ENCODE data around the gene IPCEF1. TPM values are rescaled to one million over a fixed set of nuclear protein-coding genes. Genes with fewer than 3 reads are reported as not detected.
"Not testable (repeated sequence)": the region's sequence is repeated elsewhere in the genome, so short reads cannot be mapped to it uniquely, and the experiment has no call there.

The IPCEF1 gene
- polyA plus RNA-seq, 2 of the 4 experiments (the other 2 are of a cell fraction): 0.01 TPM; not detected in 1

DNA sequence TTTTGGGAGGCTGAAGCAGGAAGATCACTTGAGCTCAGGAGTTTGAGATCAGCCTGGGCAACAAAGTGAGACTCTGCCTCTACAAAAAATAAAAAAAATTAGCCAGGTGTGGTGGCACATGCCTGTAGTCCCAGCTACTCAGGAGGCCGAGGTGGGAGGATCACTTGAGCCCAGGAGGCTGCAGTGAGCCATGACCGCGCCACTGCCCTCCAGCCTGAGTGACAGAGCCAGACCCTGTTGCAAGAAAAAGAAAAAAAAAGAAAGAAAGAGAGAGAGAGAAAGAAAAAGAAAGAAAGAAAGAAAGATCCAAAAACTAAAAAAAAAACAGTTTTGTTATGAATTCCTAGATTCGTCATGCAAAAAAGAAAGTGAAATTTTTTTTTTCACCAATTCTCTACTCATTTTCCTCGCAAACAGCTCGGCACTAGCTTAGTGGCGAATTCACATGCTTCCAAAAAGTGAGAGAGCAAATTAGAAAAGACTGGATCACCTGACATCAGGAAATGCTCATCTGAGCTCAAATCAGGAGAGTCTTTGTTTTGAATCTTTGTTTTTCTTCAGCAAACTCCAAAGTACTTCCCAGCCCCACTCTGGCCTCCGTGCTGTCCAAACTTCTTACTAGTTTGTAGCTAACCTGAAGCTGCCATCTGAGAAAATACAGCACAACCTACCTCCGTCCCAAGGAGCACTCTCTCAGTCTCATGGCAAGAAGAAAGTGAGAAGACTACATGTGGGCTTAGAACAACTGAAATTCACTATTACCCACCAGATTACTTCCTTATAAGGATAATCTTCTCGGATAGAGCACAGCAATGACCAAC lies 27.0 kb downstream of the IPCEF1 start:
- ChIA-PET POLR2A (no interaction called here), CTCF (interaction anchor here (0.7 to 1.5 kb wide), 2 partner anchors 41 to 52 kb away, joined by 4 read pairs; no protein-coding TSS in a partner anchor)
- Histone ChIP-seq H3K9me3 (no peaks in the 10 kb centered on the region), H3K4me2 (no peak overlapping the region), H3K4me3 (no peak overlapping the region), H3K27ac (no peak overlapping the region), H3K4me1 (no peaks in the 10 kb centered on the region)
- DNase-seq (ENCODE audit: low read depth in 1 of 2, low spot score in 1 of 2) (no peak), ATAC-seq (no peak), FAIRE-seq (no peak)
- 71% methylated on average over 10 of the region's 10 CpGs for WGBS (ENCODE audit: missing lambda C conversion rate)
- TF ChIP-seq, protein P1, sequence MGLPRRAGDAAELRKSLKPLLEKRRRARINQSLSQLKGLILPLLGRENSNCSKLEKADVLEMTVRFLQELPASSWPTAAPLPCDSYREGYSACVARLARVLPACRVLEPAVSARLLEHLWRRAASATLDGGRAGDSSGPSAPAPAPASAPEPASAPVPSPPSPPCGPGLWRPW (IDR thresholded peaks at IDR 0.05): no peak
- no peak for TF ChIP-seq FOSB (CRISPR knock-in tag; IDR thresholded peaks at IDR 0.05)

DNA sequence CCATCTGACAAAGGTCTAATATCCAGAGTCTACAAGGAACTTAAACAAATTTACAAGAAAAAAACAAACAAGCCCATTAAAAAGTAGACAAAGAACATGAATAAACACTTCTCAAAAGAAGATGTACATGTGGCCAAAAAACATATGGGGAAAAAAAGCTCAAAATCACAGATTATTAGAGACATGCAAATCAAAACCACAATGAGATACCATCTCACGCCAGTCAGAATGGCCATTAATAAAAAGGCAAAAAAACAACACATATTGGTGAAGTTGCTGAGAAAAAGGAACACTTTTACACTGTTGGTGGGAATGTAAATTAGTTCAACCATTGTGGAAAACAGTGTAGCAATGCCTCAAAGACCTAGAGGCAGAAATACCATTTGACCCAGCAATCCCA lies 29.3 kb downstream of the IPCEF1 start:
- FAIRE-seq; H3K4me3 ChIP-seq; DNase-seq (ENCODE audit: low read depth in 1 of 2, low spot score in 1 of 2); POLR2A ChIA-PET; H3K4me1 ChIP-seq; ATAC-seq; H3K27ac ChIP-seq; H3K9me3 ChIP-seq; CTCF ChIA-PET; H3K4me2 ChIP-seq: not testable (repeated sequence)
- WGBS (ENCODE audit: missing lambda C conversion rate): 84% methylated on average over 1 of the region's 1 CpG

DNA sequence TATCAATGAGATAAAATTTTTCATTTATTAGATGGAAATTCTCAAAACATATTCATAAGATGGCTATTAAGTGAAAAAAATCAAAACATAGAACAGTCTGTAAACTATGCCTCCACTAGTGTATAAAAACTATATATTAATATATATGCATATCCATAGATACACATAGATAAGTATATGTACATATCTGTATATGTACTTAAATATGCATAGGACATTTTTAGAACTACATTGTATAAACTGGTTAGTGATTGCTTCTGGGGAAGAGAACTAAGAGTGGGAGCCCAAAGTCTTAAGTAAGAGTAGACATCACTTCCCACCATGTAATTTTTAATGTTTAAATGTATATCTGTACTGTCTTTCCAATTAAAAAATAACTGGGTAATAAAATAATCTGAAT lies 31.5 kb downstream of the IPCEF1 start:
- H3K9me3 ChIP-seq: no peaks in the 10 kb centered on the region
- TF ChIP-seq, protein P2, sequence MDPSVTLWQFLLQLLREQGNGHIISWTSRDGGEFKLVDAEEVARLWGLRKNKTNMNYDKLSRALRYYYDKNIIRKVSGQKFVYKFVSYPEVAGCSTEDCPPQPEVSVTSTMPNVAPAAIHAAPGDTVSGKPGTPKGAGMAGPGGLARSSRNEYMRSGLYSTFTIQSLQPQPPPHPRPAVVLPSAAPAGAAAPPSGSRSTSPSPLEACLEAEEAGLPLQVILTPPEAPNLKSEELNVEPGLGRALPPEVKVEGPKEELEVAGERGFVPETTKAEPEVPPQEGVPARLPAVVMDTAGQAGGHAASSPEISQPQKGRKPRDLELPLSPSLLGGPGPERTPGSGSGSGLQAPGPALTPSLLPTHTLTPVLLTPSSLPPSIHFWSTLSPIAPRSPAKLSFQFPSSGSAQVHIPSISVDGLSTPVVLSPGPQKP (IDR thresholded peaks at IDR 0.05; ENCODE audit: low read depth, low read length): no peak
- no peak for TF ChIP-seq POLR2A (IDR thresholded peaks at IDR 0.05; ENCODE audit: low read length)
- TF ChIP-seq TFCP2L1 (CRISPR knock-in tag; IDR thresholded peaks at IDR 0.05): no peak
- TF ChIP-seq ESRRA (IDR thresholded peaks at IDR 0.05; ENCODE audit: borderline replicate concordance, low read length): no peak
- TF ChIP-seq MAZ (IDR thresholded peaks at IDR 0.05; ENCODE audit: borderline replicate concordance, low read depth, low read length): no peak
- no peak for TF ChIP-seq HOXA7 (CRISPR knock-in tag; IDR thresholded peaks at IDR 0.05)
- no peak for TF ChIP-seq BHLHE40 (IDR thresholded peaks at IDR 0.05; ENCODE audit: low read depth, low read length)
- no peak for TF ChIP-seq HOXB13 (CRISPR knock-in tag; IDR thresholded peaks at IDR 0.05; ENCODE audit: low read depth)
- FAIRE-seq: no peak
- CTCF ChIA-PET: no interaction called here
- DNase-seq (ENCODE audit: low read depth in 1 of 2, low spot score in 1 of 2): no peak
- H3K4me3 ChIP-seq: no peak overlapping the region
- POLR2A ChIA-PET: no interaction called here
- ATAC-seq: no peak
- H3K4me1 ChIP-seq: no peaks in the 10 kb centered on the region
- H3K27ac ChIP-seq: no peak overlapping the region
- no peak overlapping the region for H3K4me2 ChIP-seq

DNA sequence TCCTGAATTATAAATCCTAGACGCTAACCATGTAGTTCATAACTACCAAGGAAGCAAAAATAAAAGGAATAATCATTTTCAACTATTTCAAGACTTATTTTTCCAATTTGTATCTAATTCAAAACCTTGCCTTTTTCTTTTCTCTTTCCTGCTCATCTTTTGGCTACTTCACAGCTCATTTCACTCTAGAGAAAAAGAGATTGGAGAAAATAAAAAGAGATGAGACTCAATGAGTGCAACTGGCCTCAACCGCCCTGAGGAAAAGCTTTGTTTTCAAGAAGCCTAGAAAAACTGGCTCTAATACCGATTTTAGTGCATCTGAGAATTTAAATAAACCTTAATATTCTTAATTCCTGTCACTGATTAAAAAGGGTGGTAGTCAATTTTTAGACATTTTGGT lies 36.4 kb downstream of the IPCEF1 start:
- Histone ChIP-seq H3K9me3 (no peaks in the 10 kb centered on the region), H3K4me1 (0 out of 3 replicates have a peak, but pooled peaks cover 3% of the 10 kb centered on the region), H3K27ac (no peak overlapping the region), H3K4me2 (no peak overlapping the region), H3K4me3 (no peak overlapping the region)
- FAIRE-seq (no peak), ATAC-seq (no peak), DNase-seq (ENCODE audit: low read depth in 1 of 2, low spot score in 1 of 2) (no peak)
- ChIA-PET POLR2A (no interaction called here), CTCF (no interaction called here)
- TF ChIP-seq FOSB (CRISPR knock-in tag; IDR thresholded peaks at IDR 0.05) (no peak), FOSL2 (IDR thresholded peaks at IDR 0.05) (no peak), FOSL2 (CRISPR knock-in tag; IDR thresholded peaks at IDR 0.05) (no peak), TFCP2L1 (CRISPR knock-in tag; IDR thresholded peaks at IDR 0.05) (no peak), RFX5 (IDR thresholded peaks at IDR 0.05) (no peak), RNF2 (IDR thresholded peaks at IDR 0.05; ENCODE audit: borderline replicate concordance, low read depth) (no peak), SREBF2 (IDR thresholded peaks at IDR 0.05) (no peak), HDAC2 (IDR thresholded peaks at IDR 0.05) (no peak), EHF (CRISPR knock-in tag; IDR thresholded peaks at IDR 0.05) (no peak), MYC (IDR thresholded peaks at IDR 0.05; ENCODE audit: borderline replicate concordance, low read length) (no peak), EHMT2 (IDR thresholded peaks at IDR 0.05; ENCODE audit: low read depth) (no peak)
- TF ChIP-seq, protein P3, sequence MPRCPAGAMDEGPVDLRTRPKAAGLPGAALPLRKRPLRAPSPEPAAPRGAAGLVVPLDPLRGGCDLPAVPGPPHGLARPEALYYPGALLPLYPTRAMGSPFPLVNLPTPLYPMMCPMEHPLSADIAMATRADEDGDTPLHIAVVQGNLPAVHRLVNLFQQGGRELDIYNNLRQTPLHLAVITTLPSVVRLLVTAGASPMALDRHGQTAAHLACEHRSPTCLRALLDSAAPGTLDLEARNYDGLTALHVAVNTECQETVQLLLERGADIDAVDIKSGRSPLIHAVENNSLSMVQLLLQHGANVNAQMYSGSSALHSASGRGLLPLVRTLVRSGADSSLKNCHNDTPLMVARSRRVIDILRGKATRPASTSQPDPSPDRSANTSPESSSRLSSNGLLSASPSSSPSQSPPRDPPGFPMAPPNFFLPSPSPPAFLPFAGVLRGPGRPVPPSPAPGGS (IDR thresholded peaks at IDR 0.05): no peak
- TF ChIP-seq, protein P4, sequence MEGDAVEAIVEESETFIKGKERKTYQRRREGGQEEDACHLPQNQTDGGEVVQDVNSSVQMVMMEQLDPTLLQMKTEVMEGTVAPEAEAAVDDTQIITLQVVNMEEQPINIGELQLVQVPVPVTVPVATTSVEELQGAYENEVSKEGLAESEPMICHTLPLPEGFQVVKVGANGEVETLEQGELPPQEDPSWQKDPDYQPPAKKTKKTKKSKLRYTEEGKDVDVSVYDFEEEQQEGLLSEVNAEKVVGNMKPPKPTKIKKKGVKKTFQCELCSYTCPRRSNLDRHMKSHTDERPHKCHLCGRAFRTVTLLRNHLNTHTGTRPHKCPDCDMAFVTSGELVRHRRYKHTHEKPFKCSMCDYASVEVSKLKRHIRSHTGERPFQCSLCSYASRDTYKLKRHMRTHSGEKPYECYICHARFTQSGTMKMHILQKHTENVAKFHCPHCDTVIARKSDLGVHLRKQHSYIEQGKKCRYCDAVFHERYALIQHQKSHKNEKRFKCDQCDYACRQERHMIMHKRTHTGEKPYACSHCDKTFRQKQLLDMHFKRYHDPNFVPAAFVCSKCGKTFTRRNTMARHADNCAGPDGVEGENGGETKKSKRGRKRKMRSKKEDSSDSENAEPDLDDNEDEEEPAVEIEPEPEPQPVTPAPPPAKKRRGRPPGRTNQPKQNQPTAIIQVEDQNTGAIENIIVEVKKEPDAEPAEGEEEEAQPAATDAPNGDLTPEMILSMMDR (IDR thresholded peaks at IDR 0.05): no peak
- WGBS (ENCODE audit: missing lambda C conversion rate): 58% methylated on average over 3 of the region's 3 CpGs
